T-cell (primary cell): ENCODE results near the gene GYG2. TPM values are rescaled to one million over a fixed set of nuclear protein-coding genes. Genes with fewer than 3 reads are reported as not detected.

Source experiments
- ATAC-seq, 4 experiments: fragments of 200-7000 bp in 3 of 4; fragments of 150-1000 bp in 1 of 4; cut with Tn5 transposase; replicated peaks in 1 of 4; 1 replicate in 3 of 4; 2 replicates in 1 of 4; pipeline ENCODE4 v1.10.0; 2021; ENCODE audit warnings: moderate library complexity in 3 of 4, mild to moderate bottlenecking in 2 of 4, moderate number of reproducible peaks in 1 of 4
- CTCF ChIA-PET, 2 donors: fragments of 300-600 bp; sonication (Branson Sonifier 250); formaldehyde crosslinking; loops; one replicate each; lab custom pipeline; 2022; ENCODE audit warnings: antibody characterized with exemption in 2 of 2; lab: Charles Lee
- POLR2A ChIA-PET, 2 donors: fragments of 300-600 bp; sonication (Branson Sonifier 250); formaldehyde crosslinking; loops; one replicate each; lab custom pipeline; 2022; ENCODE audit warnings: antibody characterized with exemption in 2 of 2; lab: Charles Lee
- DNase-seq, 35 experiments: peaks; one replicate each; pipeline versions ENCODE4 v3.0.0 to v3.0.0-alpha.2; 2013 to 2023
- H3K27ac ChIP-seq: one replicate; pipeline ENCODE4 v1.5.1; 2013; ENCODE audit warnings: low read length
- H3K27me3 ChIP-seq, 2 experiments: replicated peaks in 1 of 2; 1 replicate in 1 of 2; 2 replicates in 1 of 2; pipeline versions ENCODE4 v1.6.1 to v1.7.0; 2013; ENCODE audit warnings: low read length in 1 of 2, mixed read lengths in 1 of 2; ENCODE audit not compliant: control insufficient read depth in 2 of 2, insufficient read depth in 2 of 2; ENCODE audit errors: extremely low read depth in 1 of 2
- H3K36me3 ChIP-seq, 2 donors: 1 replicate in 1 of 2; 2 replicates in 1 of 2; pipeline versions ENCODE4 v1.6.1 to v1.7.0; 2013; ENCODE audit warnings: low read length in 1 of 2; ENCODE audit not compliant: control insufficient read depth in 2 of 2, insufficient read depth in 1 of 2; ENCODE audit errors: extremely low read depth in 1 of 2
- H3K4me1 ChIP-seq, 2 experiments: 1 replicate in 1 of 2; 2 replicates in 1 of 2; pipeline versions ENCODE4 v1.6.1 to v1.7.0; 2013; ENCODE audit warnings: low read length in 2 of 2, mixed read lengths in 1 of 2; ENCODE audit not compliant: insufficient read depth in 2 of 2, control insufficient read depth in 1 of 2; ENCODE audit errors: extremely low read depth in 1 of 2
- H3K4me3 ChIP-seq, 2 donors: 1 replicate in 1 of 2; 2 replicates in 1 of 2; pipeline versions ENCODE4 v1.5.1 to v1.7.0; 2013; ENCODE audit warnings: mild to moderate bottlenecking in 2 of 2, low read length in 1 of 2, moderate library complexity in 1 of 2; ENCODE audit not compliant: control insufficient read depth in 1 of 2; ENCODE audit errors: extremely low read depth in 1 of 2
- H3K9me3 ChIP-seq: 2 replicates; pipeline ENCODE4 v1.7.0; 2013
- H3K27ac Mint-ChIP-seq, 2 donors: one replicate each; pipeline ENCODE4 v1.8.0; 2020 to 2021; ENCODE audit warnings: mild to moderate bottlenecking in 2 of 2, mixed read lengths in 2 of 2
- H3K27me3 Mint-ChIP-seq, 2 donors: one replicate each; pipeline ENCODE4 v1.8.0; 2021 to 2022; ENCODE audit warnings: mixed read lengths in 2 of 2
- H3K36me3 Mint-ChIP-seq: one replicate; pipeline ENCODE4 v1.8.0; 2021; ENCODE audit warnings: mixed read lengths
- H3K4me1 Mint-ChIP-seq, 3 donors: one replicate each; pipeline ENCODE4 v1.8.0; 2020 to 2022; ENCODE audit warnings: mixed read lengths in 3 of 3, mild to moderate bottlenecking in 1 of 3
- H3K4me3 Mint-ChIP-seq, 3 donors: one replicate each; pipeline ENCODE4 v1.8.0; 2020 to 2022; ENCODE audit warnings: mild to moderate bottlenecking in 3 of 3, mixed read lengths in 3 of 3, moderate library complexity in 3 of 3
- H3K9me3 Mint-ChIP-seq, 3 donors: one replicate each; pipeline ENCODE4 v1.8.0; 2020 to 2022; ENCODE audit warnings: mixed read lengths in 3 of 3
- WGBS: methylation state at CpG from one replicate; pipeline ENCODE4 v1.1.5; 2013; ENCODE audit warnings: missing lambda C conversion rate; ENCODE audit not compliant: insufficient coverage; 5-methylcytosine and 5-hydroxymethylcytosine counted together
- total RNA-seq, 35 experiments: library from RNA in 6 of 35; stranded (reverse) in 6 of 35; fragments of 120-200 nt in 1 of 35; gene quantifications; one replicate each; pipeline versions ENCODE4 v1.2.1 to v1.2.4 and lab custom pipeline; 2013 to 2026

The GYG2 gene
- total RNA-seq, 5 donors from 2014 or later (not counting 1 experiment from before 2014, with no cell fraction given), result 0.23 TPM; not detected in 4

DNA sequence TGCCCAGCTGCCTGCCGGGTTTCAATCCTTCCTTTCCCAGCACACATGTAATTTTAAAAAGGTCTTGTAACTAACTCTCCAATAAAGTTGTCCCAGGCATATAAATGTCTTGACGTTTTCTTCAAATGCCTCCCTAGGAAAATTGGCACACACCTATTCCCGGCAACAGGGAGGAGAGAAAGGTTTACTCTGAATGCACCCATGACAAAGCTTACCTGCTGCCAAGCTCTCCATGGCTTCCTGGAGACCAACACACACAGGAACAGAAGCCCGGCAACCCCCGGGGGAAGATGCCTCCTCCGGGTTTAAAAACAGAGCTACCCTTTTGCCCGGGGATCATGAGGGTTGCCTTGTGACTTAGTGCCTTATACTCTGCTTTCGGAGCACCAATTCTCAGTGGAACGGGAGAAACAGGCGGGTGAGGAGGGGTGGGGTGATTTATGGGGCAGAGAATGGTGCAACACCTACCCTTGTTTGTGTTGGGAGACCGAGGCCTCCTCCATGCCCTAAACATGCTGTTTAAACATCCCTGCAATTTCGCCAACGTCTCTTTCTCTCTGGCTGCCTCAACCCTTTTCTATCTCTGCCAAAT is 4.8 kb upstream of the GYG2 start:
- H3K4me3 ChIP-seq, result no peak overlapping the region
- H3K36me3 ChIP-seq, result no peaks in the 10 kb centered on the region
- H3K36me3 Mint-ChIP-seq, result no peaks in the 10 kb centered on the region
- no peaks in the 10 kb centered on the region for H3K9me3 ChIP-seq
- H3K4me1 Mint-ChIP-seq, result peaks cover 7 to 10% (median 7%) of the 10 kb centered on the region in 3 donors
- peaks cover 0 to 5% of the 10 kb centered on the region in 2 experiments for H3K4me1 ChIP-seq
- WGBS, result no CpG with 5 or more reads among the region's 13 CpGs
- ChIA-PET CTCF (no interaction called here), POLR2A (no interaction called here)
- H3K27ac Mint-ChIP-seq, result no peak overlapping the region
- ATAC-seq (no peak), DNase-seq (no peak)
- H3K27me3 Mint-ChIP-seq, result peaks cover 1 to 12% of the 10 kb centered on the region in 2 donors
- H3K27ac ChIP-seq, result no peak overlapping the region
- no peaks in the 10 kb centered on the region for H3K9me3 Mint-ChIP-seq
- H3K4me3 Mint-ChIP-seq, result no peak overlapping the region
- H3K27me3 ChIP-seq, result peaks cover 7 to 9% of the 10 kb centered on the region in 2 experiments

DNA sequence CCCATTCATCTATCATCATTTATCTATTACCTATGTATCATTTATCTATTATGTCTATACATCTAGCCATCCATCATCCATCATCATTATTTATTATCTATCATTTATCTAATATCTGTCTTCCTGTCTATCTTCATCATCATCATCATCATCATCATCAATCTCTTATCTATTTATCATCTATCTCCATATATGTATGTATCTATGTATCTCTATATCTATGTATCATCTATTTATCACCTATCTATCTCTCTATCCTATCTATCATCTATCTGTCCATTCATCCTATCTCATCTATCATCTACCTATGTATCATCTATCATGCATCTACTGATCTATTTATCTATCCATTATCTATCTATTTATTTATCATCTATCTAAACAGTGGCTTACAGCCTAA is 3.8 kb upstream of the GYG2 start:
- H3K4me1 Mint-ChIP-seq, result peaks cover 7 to 10% (median 7%) of the 10 kb centered on the region in 3 donors
- POLR2A ChIA-PET, result no interaction called here
- H3K27me3 ChIP-seq, result peaks cover 7 to 15% of the 10 kb centered on the region in 2 experiments
- no peak overlapping the region for H3K4me3 Mint-ChIP-seq
- H3K9me3 Mint-ChIP-seq, result no peaks in the 10 kb centered on the region
- CTCF ChIA-PET, result no interaction called here
- H3K36me3 ChIP-seq, result no peaks in the 10 kb centered on the region
- H3K9me3 ChIP-seq, result no peaks in the 10 kb centered on the region
- H3K27ac ChIP-seq, result no peak overlapping the region
- H3K27ac Mint-ChIP-seq, result no peak overlapping the region
- ATAC-seq (no peak), DNase-seq (no peak)
- H3K27me3 Mint-ChIP-seq, result peaks cover 1 to 12% of the 10 kb centered on the region in 2 donors
- H3K36me3 Mint-ChIP-seq, result no peaks in the 10 kb centered on the region
- peaks cover 3 to 5% of the 10 kb centered on the region in 2 experiments for H3K4me1 ChIP-seq
- H3K4me3 ChIP-seq, result no peak overlapping the region

DNA sequence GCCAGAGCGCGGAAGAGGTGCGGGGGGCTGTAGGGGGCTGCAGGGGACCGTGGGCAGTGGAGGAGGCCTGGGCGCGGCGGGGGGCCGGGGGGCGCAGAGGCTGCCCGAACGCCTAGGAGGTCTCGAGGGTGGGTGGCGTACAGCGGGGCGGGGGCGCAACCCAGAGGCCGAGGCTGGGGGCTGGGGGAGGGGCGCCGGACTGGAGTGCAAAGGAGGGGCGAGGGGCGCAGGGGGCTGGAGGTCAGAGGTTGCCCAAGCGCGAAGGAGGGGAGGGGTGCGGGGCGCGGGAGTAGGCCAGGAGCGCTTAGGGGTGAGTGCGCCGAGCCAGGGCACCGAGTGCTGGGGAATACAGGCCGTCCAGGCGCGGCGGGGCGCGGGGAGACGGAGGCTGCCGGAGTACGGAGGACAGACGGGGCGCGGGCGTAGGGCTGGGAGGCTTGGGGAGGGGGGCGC is 255 bp downstream of the GYG2 start:
- H3K27me3 Mint-ChIP-seq, result peaks cover 21 to 29% of the 10 kb centered on the region in 2 donors
- H3K4me3 Mint-ChIP-seq, result peak overlapping the region in 1 of 3 donors; percentile 8
- no peaks in the 10 kb centered on the region for H3K36me3 ChIP-seq
- H3K9me3 Mint-ChIP-seq, result no peaks in the 10 kb centered on the region
- no peaks in the 10 kb centered on the region for H3K36me3 Mint-ChIP-seq
- 5% methylated on average over 14 of the region's 44 CpGs for WGBS
- POLR2A ChIA-PET, result no interaction called here
- H3K27ac ChIP-seq, result no peak overlapping the region
- CTCF ChIA-PET, result no interaction called here
- no peak overlapping the region for H3K27ac Mint-ChIP-seq
- no peak overlapping the region for H3K4me3 ChIP-seq
- H3K9me3 ChIP-seq, result no peaks in the 10 kb centered on the region
- no peaks in the 10 kb centered on the region for H3K4me1 Mint-ChIP-seq
- no peak for DNase-seq
- H3K4me1 ChIP-seq, result peaks cover 0 to 3% of the 10 kb centered on the region in 2 experiments
- H3K27me3 ChIP-seq, result peaks cover 7 to 24% of the 10 kb centered on the region in 2 experiments
- ATAC-seq, result no peak

DNA sequence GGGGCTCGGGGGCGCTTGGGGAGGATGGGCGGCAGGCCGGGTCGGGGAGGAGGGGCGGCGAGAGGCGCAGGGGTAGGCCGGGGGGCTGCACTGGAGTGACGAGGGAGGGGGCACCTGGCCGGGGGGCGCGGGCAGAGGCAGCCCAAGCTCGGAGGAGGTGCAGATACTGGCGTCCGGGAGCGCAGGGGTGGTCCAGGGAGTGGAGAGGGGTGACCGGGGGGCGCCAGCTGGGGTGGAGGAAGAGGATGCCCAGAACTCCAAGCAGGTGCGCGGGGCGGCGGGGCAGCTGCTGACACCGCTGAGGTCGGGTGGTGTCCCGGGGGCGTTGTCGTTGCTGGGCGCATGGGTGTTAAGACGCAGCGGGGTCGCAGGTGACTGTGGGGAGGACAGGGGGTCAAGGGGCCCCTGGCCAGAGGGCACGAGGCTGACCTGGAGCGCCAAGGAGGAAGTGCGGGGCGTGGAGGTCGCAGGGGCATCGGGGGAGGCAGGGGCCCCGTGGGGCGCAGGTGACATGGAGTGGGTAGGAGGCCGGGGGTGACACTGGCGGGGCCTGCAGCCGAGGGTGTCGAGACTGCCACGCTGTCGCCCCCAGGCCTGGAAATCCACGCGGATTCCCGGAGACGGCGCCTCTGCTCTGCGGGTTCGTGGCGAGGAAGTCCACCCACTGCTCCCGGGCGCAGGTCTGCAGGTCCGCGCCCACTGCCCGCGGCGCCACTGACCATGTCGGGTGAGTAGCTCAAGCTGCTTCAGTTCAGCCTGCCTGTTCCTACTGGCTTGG is 928 bp downstream of the GYG2 start:
- Histone ChIP-seq H3K9me3 (no peaks in the 10 kb centered on the region), H3K36me3 (no peaks in the 10 kb centered on the region), H3K4me1 (peaks cover 0 to 3% of the 10 kb centered on the region in 2 experiments), H3K27me3 (peaks cover 7 to 24% of the 10 kb centered on the region in 2 experiments), H3K4me3 (no peak overlapping the region), H3K27ac (no peak overlapping the region)
- 0% methylated on average over 1 of the region's 62 CpGs for WGBS
- ATAC-seq (no peak), DNase-seq (no peak)
- Mint-ChIP-seq H3K4me1 (no peaks in the 10 kb centered on the region), H3K27me3 (peaks cover 24 to 32% of the 10 kb centered on the region in 2 donors), H3K27ac (no peak overlapping the region), H3K36me3 (no peaks in the 10 kb centered on the region), H3K9me3 (no peaks in the 10 kb centered on the region), H3K4me3 (peak overlapping the region in 1 of 3 donors; percentile 8)
- POLR2A ChIA-PET, result no interaction called here
- CTCF ChIA-PET, result no interaction called here

DNA sequence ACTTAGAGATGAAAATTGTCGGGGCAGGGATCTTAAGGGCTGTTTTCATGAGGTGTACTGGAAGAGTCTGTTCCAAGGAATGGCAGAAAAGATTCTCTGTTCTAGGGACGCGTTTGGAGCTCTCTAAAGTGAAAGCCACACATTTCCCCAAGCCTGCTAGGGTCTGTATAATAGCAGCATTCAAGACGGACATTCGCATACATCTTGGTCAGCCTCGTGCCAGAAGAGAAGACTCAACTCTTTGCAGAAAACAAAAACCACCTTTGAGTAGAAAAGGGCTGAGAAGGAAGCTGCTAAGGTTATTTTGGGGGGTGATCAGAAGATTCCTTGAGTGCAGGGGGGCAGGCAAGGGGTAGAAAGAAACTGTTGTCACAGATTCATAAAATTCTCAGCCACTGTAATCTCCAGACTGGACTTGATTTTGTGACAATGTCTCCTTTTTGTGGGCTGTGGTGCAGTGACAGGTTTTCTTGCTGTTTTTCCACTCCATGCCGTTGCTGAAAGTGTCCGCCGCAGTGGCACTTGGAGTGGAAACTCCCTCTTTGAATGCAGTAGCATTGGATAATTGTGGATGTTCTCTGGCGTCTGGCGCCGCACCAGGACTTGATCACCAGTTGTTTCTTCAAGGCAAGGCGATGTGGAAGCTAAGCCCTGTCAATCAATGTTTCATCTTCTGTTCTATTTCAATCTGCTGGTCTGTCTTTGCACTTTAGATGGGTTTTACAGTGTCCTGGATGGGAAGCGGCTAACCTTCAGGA is 2.9 kb downstream of the GYG2 start:
- no CpG with 5 or more reads among the region's 14 CpGs for WGBS
- Histone ChIP-seq H3K4me3 (no peak overlapping the region), H3K27me3 (peaks cover 7 to 21% of the 10 kb centered on the region in 2 experiments), H3K36me3 (no peaks in the 10 kb centered on the region), H3K9me3 (no peaks in the 10 kb centered on the region), H3K27ac (no peak overlapping the region), H3K4me1 (peaks cover 0 to 3% of the 10 kb centered on the region in 2 experiments)
- ATAC-seq (no peak), DNase-seq (no peak)
- H3K4me1 Mint-ChIP-seq, result no peaks in the 10 kb centered on the region
- POLR2A ChIA-PET, result no interaction called here
- H3K9me3 Mint-ChIP-seq, result peaks cover 0 to 4% (median 3%) of the 10 kb centered on the region in 3 donors
- H3K4me3 Mint-ChIP-seq, result no peak overlapping the region
- no peak overlapping the region for H3K27ac Mint-ChIP-seq
- H3K27me3 Mint-ChIP-seq, result peaks cover 24 to 38% of the 10 kb centered on the region in 2 donors
- CTCF ChIA-PET, result no interaction called here
- H3K36me3 Mint-ChIP-seq, result no peaks in the 10 kb centered on the region

DNA sequence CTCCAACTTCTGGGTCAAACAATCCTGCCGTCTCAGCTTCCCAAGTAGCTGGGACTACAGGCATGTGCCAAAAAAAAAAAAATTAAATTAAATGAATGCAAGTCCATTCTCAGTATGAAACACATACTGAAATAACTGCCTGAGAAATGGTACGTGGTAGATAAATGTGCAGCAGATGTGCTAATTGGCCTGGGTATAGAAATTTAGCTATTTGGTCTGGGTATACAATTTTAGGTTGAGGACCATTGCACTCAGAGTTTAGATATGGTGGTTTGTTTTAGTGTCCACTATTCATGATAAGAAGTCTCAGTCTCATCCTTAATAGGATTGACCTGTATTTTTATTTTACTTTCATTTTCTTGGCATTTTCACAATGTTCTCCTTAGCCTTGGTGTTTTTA is 9.2 kb downstream of the GYG2 start:
- Histone ChIP-seq H3K9me3 (no peaks in the 10 kb centered on the region), H3K4me1 (no peaks in the 10 kb centered on the region), H3K4me3 (no peak overlapping the region), H3K36me3 (no peaks in the 10 kb centered on the region), H3K27me3 (peaks cover 0 to 2% of the 10 kb centered on the region in 2 experiments), H3K27ac (no peak overlapping the region)
- WGBS, result no CpG with 5 or more reads among the region's 2 CpGs
- DNase-seq, result no peak
- no peak for ATAC-seq
- no peaks in the 10 kb centered on the region for H3K36me3 Mint-ChIP-seq
- H3K4me1 Mint-ChIP-seq, result no peaks in the 10 kb centered on the region
- H3K9me3 Mint-ChIP-seq, result peaks cover 10 to 21% (median 16%) of the 10 kb centered on the region in 3 donors
- no peak overlapping the region for H3K27ac Mint-ChIP-seq
- H3K27me3 Mint-ChIP-seq, result peaks cover 13 to 29% of the 10 kb centered on the region in 2 donors
- CTCF ChIA-PET, result no interaction called here
- POLR2A ChIA-PET, result no interaction called here
- H3K4me3 Mint-ChIP-seq, result no peak overlapping the region
